CD14-positive monocyte (primary cell): ENCODE measurements around the gene PTGFRN. TPM values are rescaled to one million over a fixed set of nuclear protein-coding genes. Genes with fewer than 3 reads are reported as not detected.

ENCODE experiments used
- DNase-seq, 3 donors: peaks; one replicate each; pipeline ENCODE4 v3.0.0-alpha.2; 2011 to 2022
- H2AFZ ChIP-seq: 2 replicates; pipeline ENCODE4 v1.6.0; 2012; ENCODE audit warnings: mild to moderate bottlenecking, low read depth, low read length, inconsistent platforms; ENCODE audit not compliant: insufficient read depth, poor library complexity, severe bottlenecking
- H3K27ac ChIP-seq, 2 donors: 1 replicate in 1 of 2; 2 replicates in 1 of 2; pipeline ENCODE4 v1.5.1; 2012 to 2013; ENCODE audit warnings: low read length in 2 of 2, control low read depth in 1 of 2, inconsistent platforms in 1 of 2, low read depth in 1 of 2, mild to moderate bottlenecking in 1 of 2
- H3K27me3 ChIP-seq, 2 donors: one replicate each; pipeline versions ENCODE4 v1.6.0 to v1.6.1; 2011 to 2013; ENCODE audit warnings: low read length in 2 of 2; ENCODE audit not compliant: control insufficient read depth in 2 of 2, insufficient read depth in 2 of 2
- H3K36me3 ChIP-seq, 2 donors: replicated peaks in 1 of 2; 1 replicate in 1 of 2; 2 replicates in 1 of 2; pipeline versions ENCODE4 v1.5.1 to v1.6.1; 2012 to 2013; ENCODE audit warnings: low read length in 2 of 2, control low read depth in 1 of 2, inconsistent platforms in 1 of 2, mild to moderate bottlenecking in 1 of 2; ENCODE audit not compliant: insufficient read depth in 2 of 2, control insufficient read depth in 1 of 2
- H3K4me1 ChIP-seq, 2 donors: 1 replicate in 1 of 2; 2 replicates in 1 of 2; pipeline versions ENCODE4 v1.5.1 to v1.6.1; 2012 to 2013; ENCODE audit warnings: low read length in 2 of 2, control low read depth in 1 of 2, inconsistent platforms in 1 of 2, mild to moderate bottlenecking in 1 of 2, moderate library complexity in 1 of 2; ENCODE audit not compliant: insufficient read depth in 2 of 2, control insufficient read depth in 1 of 2
- H3K4me2 ChIP-seq: replicated peaks from 2 replicates; pipeline ENCODE3; 2012; ENCODE audit warnings: low read length, moderate library complexity, mild to moderate bottlenecking; ENCODE audit not compliant: poor library complexity, severe bottlenecking; ENCODE audit errors: extremely low read depth
- H3K4me3 ChIP-seq, 3 experiments: fragments of 200-600 bp in 1 of 3; sonication (generic) in 1 of 3; replicated peaks in 1 of 3; 1 replicate in 2 of 3; 2 replicates in 1 of 3; pipeline ENCODE4 v1.5.1; 2011 to 2013; ENCODE audit warnings: low read length in 3 of 3, mild to moderate bottlenecking in 3 of 3, control low read depth in 2 of 3, low read depth in 2 of 3, inconsistent platforms in 1 of 3, moderate library complexity in 1 of 3
- H3K79me2 ChIP-seq: 2 replicates; pipeline ENCODE4 v1.6.0; 2012; ENCODE audit warnings: mild to moderate bottlenecking, control low read depth, inconsistent platforms, low read length, moderate library complexity; ENCODE audit not compliant: insufficient read depth
- H3K9ac ChIP-seq: 2 replicates; pipeline ENCODE4 v1.6.0; 2017; ENCODE audit warnings: low read length, mild to moderate bottlenecking; ENCODE audit not compliant: insufficient read depth, poor library complexity, severe bottlenecking
- H3K9me3 ChIP-seq, 2 donors: replicated peaks in 1 of 2; 1 replicate in 1 of 2; 2 replicates in 1 of 2; pipeline versions ENCODE4 v1.5.1 to v1.6.1; 2012 to 2013; ENCODE audit warnings: low read length in 2 of 2, control low read depth in 1 of 2; ENCODE audit not compliant: control insufficient read depth in 1 of 2, insufficient read depth in 1 of 2
- H4K20me1 ChIP-seq: 2 replicates; pipeline ENCODE4 v1.6.0; 2012; ENCODE audit warnings: mild to moderate bottlenecking, low read length, control low read depth, moderate library complexity; ENCODE audit not compliant: insufficient read depth
- H3K27ac Mint-ChIP-seq, 7 donors: one replicate each; pipeline ENCODE4 v1.8.0; 2020; ENCODE audit warnings: mild to moderate bottlenecking in 7 of 7, mixed read lengths in 7 of 7, moderate library complexity in 6 of 7, inconsistent platforms in 2 of 7
- H3K27me3 Mint-ChIP-seq, 3 donors: one replicate each; pipeline ENCODE4 v1.8.0; 2021 to 2022; ENCODE audit warnings: low read depth in 3 of 3, mild to moderate bottlenecking in 3 of 3, mixed read lengths in 3 of 3, moderate library complexity in 3 of 3, inconsistent platforms in 1 of 3
- H3K36me3 Mint-ChIP-seq, 2 donors: one replicate each; pipeline ENCODE4 v1.8.0; 2020; ENCODE audit warnings: mixed read lengths in 2 of 2, inconsistent platforms in 1 of 2, mild to moderate bottlenecking in 1 of 2
- H3K4me1 Mint-ChIP-seq: one replicate; pipeline ENCODE4 v1.8.0; 2020; ENCODE audit warnings: mild to moderate bottlenecking, mixed read lengths
- H3K4me3 Mint-ChIP-seq, 2 donors: one replicate each; pipeline ENCODE4 v1.8.0; 2020; ENCODE audit warnings: mild to moderate bottlenecking in 2 of 2, mixed read lengths in 2 of 2, moderate library complexity in 1 of 2
- H3K9me3 Mint-ChIP-seq, 7 donors: one replicate each; pipeline ENCODE4 v1.8.0; 2020 to 2022; ENCODE audit warnings: mixed read lengths in 7 of 7, mild to moderate bottlenecking in 6 of 7, moderate library complexity in 6 of 7, inconsistent platforms in 2 of 7
- CTCF ChIP-seq: fragments of 200-600 bp; IDR thresholded peaks from one replicate; pipeline ENCODE4 v1.8.0; 2022; ENCODE audit warnings: antibody characterized with exemption, mild to moderate bottlenecking
- WGBS: methylation state at CpG from one replicate; pipeline ENCODE4 v1.1.5; 2013; ENCODE audit warnings: missing lambda C conversion rate; ENCODE audit not compliant: insufficient coverage; 5-methylcytosine and 5-hydroxymethylcytosine counted together
- intact Hi-C, 2 donors: fragments of 100-400 bp; cut with micrococcal nuclease; formaldehyde crosslinking; loops; one replicate each; pipeline versions ENCODE4 v1.15.0 to v1.15.1; 2023
- polyA plus RNA-seq, 3 donors: library from polyadenylated mRNA; depleted of rRNA in 1 of 3; unstranded in 2 of 3; stranded (reverse) in 1 of 3; fragments of 300-500 nt in 2 of 3; fragments of >200 nt in 1 of 3; fragmentation: Illumina TruSeq in 2 of 3; gene quantifications; 1 replicate in 2 of 3; 2 replicates in 1 of 3; pipeline ENCODE4 v1.2.3, GENCODE V29; 2012 to 2021

The PTGFRN gene
- polyA plus RNA-seq, 3 donors = 1.5 to 2.9 (median 1.6) TPM

- H3K79me2 ChIP-seq = no peaks in the 10 kb centered on the region
- Mint-ChIP-seq H3K27ac (no peak overlapping the region), H3K27me3 (peaks cover 2 to 3% (median 3%) of the 10 kb centered on the region in 3 donors), H3K36me3 (peaks cover 0 to 5% of the 10 kb centered on the region in 2 donors), H3K9me3 (no peaks in the 10 kb centered on the region), H3K4me1 (peaks cover 2% of the 10 kb centered on the region), H3K4me3 (no peak overlapping the region)
- H3K9me3 ChIP-seq = no peaks in the 10 kb centered on the region
- no peaks in the 10 kb centered on the region for H3K27me3 ChIP-seq
- no peak overlapping the region for H3K9ac ChIP-seq
- no peaks in the 10 kb centered on the region for H3K4me1 ChIP-seq
- intact Hi-C loops = no loop called here
- H2AFZ ChIP-seq = no peak overlapping the region
- H3K27ac ChIP-seq = no peak overlapping the region
- TF ChIP-seq CTCF = no peak
- no peak for DNase-seq
- no peak overlapping the region for H3K4me2 ChIP-seq
- H4K20me1 ChIP-seq = no peaks in the 10 kb centered on the region
- WGBS = 100% methylated on average over 3 of the region's 5 CpGs
- H3K4me3 ChIP-seq = no peak overlapping the region
- H3K36me3 ChIP-seq = no peaks in the 10 kb centered on the region
Measured at GRCh38 chr1:116948046-116948445, 38.3 kb downstream of the PTGFRN start.

GRCh38 chr1:116948642-116949041 is 38.9 kb downstream of the PTGFRN start:
- H3K4me3 ChIP-seq = no peak overlapping the region
- no peaks in the 10 kb centered on the region for H3K27me3 ChIP-seq
- no peaks in the 10 kb centered on the region for H3K79me2 ChIP-seq
- H3K36me3 ChIP-seq = no peaks in the 10 kb centered on the region
- H3K4me1 ChIP-seq = no peaks in the 10 kb centered on the region
- DNase-seq = no peak
- Mint-ChIP-seq H3K4me3 (no peak overlapping the region), H3K27ac (no peak overlapping the region), H3K4me1 (peaks cover 2% of the 10 kb centered on the region), H3K27me3 (peaks cover 2 to 3% (median 2%) of the 10 kb centered on the region in 3 donors), H3K9me3 (no peaks in the 10 kb centered on the region), H3K36me3 (peaks cover 0 to 5% of the 10 kb centered on the region in 2 donors)
- intact Hi-C loops = no loop called here
- WGBS = no CpG with 5 or more reads among the region's 1 CpG
- no peak overlapping the region for H2AFZ ChIP-seq
- H3K27ac ChIP-seq = no peak overlapping the region
- H3K4me2 ChIP-seq = no peak overlapping the region
- no peak for TF ChIP-seq CTCF
- H4K20me1 ChIP-seq = no peaks in the 10 kb centered on the region
- H3K9me3 ChIP-seq = no peaks in the 10 kb centered on the region
- H3K9ac ChIP-seq = no peak overlapping the region
